ENCODE measurements around the gene SULT4A1. TPM values are rescaled to one million over a fixed set of nuclear protein-coding genes. Genes with fewer than 3 reads are reported as not detected.

Gene SULT4A1
- total RNA-seq, 1 experiment from 2014 or later = 0.15 TPM

DNA sequence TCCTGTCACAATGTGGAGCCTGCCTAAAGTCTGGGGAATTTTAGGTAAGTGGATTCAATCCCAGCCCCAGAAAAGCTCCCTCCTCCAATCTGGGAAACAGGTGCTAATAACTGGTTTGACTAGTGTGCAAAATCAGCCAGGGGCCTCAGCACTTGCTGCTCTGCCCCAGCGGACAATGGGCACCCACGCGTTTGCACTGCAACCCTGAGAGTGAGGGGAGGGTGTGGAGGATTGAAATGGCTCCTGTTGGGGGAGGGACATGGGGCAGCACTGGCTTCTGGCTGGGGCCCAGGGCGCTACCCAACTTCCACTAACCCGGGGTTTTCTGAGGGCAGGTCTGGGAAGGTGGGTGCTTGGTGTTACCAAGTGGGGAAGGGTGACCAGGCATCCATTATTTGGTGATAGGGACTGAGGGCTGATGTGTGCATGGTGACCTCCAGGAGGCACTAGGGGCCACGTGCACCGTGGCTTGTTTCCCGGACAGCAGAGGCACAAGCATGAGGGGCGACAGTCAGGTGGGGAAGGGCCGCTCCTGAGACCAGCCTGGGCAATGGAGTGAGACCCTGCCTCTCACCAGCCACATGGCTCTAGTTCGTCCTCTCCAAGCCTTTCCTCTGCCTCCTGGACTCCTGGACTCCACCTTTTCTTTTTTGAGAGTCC lies 33.8 kb upstream of the SULT4A1 start:
- TF ChIP-seq EZH2 (IDR thresholded peaks at IDR 0.05; ENCODE audit: borderline replicate concordance, low read depth, low read length, poor library complexity, severe bottlenecking) = no peak
- TF ChIP-seq, protein P1, sequence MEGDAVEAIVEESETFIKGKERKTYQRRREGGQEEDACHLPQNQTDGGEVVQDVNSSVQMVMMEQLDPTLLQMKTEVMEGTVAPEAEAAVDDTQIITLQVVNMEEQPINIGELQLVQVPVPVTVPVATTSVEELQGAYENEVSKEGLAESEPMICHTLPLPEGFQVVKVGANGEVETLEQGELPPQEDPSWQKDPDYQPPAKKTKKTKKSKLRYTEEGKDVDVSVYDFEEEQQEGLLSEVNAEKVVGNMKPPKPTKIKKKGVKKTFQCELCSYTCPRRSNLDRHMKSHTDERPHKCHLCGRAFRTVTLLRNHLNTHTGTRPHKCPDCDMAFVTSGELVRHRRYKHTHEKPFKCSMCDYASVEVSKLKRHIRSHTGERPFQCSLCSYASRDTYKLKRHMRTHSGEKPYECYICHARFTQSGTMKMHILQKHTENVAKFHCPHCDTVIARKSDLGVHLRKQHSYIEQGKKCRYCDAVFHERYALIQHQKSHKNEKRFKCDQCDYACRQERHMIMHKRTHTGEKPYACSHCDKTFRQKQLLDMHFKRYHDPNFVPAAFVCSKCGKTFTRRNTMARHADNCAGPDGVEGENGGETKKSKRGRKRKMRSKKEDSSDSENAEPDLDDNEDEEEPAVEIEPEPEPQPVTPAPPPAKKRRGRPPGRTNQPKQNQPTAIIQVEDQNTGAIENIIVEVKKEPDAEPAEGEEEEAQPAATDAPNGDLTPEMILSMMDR (conservative IDR thresholded peaks at IDR 0.05; ENCODE audit: low read depth, low read length) = no peak
- ChIA-PET CTCF (interaction anchor here (1.3 kb wide), 1 partner anchor 11 kb away, joined by 5 read pairs; no protein-coding TSS in a partner anchor), POLR2A (ENCODE audit: low non-redundant PET) (no interaction called here)
- H3K27ac ChIP-seq (ENCODE audit: low read depth, low read length, poor library complexity, severe bottlenecking) = no peak overlapping the region
- no peak overlapping the region for H3K4me3 ChIP-seq (ENCODE audit: low read depth, low read length, poor library complexity, severe bottlenecking)
- H3K9me3 ChIP-seq (ENCODE audit: low read depth, low read length, poor library complexity, severe bottlenecking) = no peaks in the 10 kb centered on the region
- DNase-seq (ENCODE audit: low spot score) = no peak
- H3K27me3 ChIP-seq (replicated peaks; ENCODE audit: insufficient read depth, low read depth, low read length, poor library complexity) = peaks cover 29% of the 10 kb centered on the region
- intact Hi-C loops (cut with micrococcal nuclease; ENCODE audit: unreplicated experiment) = no loop called here
- no TSS peak for BruUV-seq (replicated peaks)
- peaks cover 6% of the 10 kb centered on the region for H3K4me1 ChIP-seq (ENCODE audit: insufficient read depth, low read length, poor library complexity, severe bottlenecking)
- H3K36me3 ChIP-seq (ENCODE audit: insufficient read depth, low read length, poor library complexity, severe bottlenecking) = no peaks in the 10 kb centered on the region

DNA sequence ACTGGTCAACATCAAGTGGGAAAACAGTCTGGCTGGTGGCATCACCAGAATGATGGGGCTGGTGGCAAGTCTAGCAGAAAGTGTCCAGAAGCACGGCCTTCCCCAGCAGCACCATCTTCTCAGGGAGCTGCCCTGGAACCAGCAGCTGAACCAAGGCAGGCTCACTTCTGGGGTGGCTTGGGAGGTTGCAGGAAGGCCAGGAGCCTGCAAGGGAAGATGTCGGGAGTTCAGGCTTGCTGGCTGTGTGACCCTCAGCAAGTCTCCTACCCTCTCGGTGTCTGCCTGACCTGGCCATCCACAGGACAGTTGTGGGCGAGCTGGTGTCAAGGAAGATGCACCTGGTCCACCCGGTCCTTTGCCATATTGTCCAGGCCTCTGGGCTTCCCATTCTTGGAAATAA lies 31.8 kb upstream of the SULT4A1 start:
- TF ChIP-seq, protein P1 (conservative IDR thresholded peaks at IDR 0.05; ENCODE audit: low read depth, low read length) = no peak
- no peak for TF ChIP-seq EZH2 (IDR thresholded peaks at IDR 0.05; ENCODE audit: borderline replicate concordance, low read depth, low read length, poor library complexity, severe bottlenecking)
- BruUV-seq (replicated peaks) = no TSS peak
- ChIA-PET CTCF (no interaction called here), POLR2A (ENCODE audit: low non-redundant PET) (no interaction called here)
- Histone ChIP-seq H3K4me3 (ENCODE audit: low read depth, low read length, poor library complexity, severe bottlenecking) (no peak overlapping the region), H3K9me3 (ENCODE audit: low read depth, low read length, poor library complexity, severe bottlenecking) (no peaks in the 10 kb centered on the region), H3K36me3 (ENCODE audit: insufficient read depth, low read length, poor library complexity, severe bottlenecking) (no peaks in the 10 kb centered on the region), H3K27me3 (replicated peaks; ENCODE audit: insufficient read depth, low read depth, low read length, poor library complexity) (peaks cover 49% of the 10 kb centered on the region), H3K4me1 (ENCODE audit: insufficient read depth, low read length, poor library complexity, severe bottlenecking) (peaks cover 6% of the 10 kb centered on the region), H3K27ac (ENCODE audit: low read depth, low read length, poor library complexity, severe bottlenecking) (no peak overlapping the region)
- intact Hi-C loops (cut with micrococcal nuclease; ENCODE audit: unreplicated experiment) = no loop called here
- no peak for DNase-seq (ENCODE audit: low spot score)

DNA sequence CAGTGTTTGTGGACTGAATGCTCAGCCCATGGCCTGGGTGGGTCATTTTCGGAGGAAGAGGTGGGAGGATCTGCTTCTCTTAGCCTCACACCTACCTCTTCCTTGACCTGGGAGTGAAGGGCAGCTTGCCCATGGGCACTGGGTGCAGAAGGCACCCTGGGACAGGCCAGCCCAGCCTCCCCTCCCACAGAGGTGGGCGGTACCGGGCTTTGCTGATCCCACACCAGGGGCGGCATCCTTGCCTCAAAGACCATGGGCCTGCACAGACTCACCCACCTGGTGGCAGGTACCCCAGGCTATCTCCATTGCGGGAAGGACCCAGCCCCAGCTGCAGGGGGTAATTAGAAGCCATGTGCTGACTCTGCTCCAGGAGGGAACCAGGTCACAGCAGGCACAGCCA lies 31.0 kb upstream of the SULT4A1 start:
- no TSS peak for BruUV-seq (replicated peaks)
- no peak overlapping the region for H3K4me3 ChIP-seq (ENCODE audit: low read depth, low read length, poor library complexity, severe bottlenecking)
- H3K4me1 ChIP-seq (ENCODE audit: insufficient read depth, low read length, poor library complexity, severe bottlenecking) = peaks cover 6% of the 10 kb centered on the region
- no peaks in the 10 kb centered on the region for H3K36me3 ChIP-seq (ENCODE audit: insufficient read depth, low read length, poor library complexity, severe bottlenecking)
- no peak for TF ChIP-seq EZH2 (IDR thresholded peaks at IDR 0.05; ENCODE audit: borderline replicate concordance, low read depth, low read length, poor library complexity, severe bottlenecking)
- TF ChIP-seq, protein P1 (conservative IDR thresholded peaks at IDR 0.05; ENCODE audit: low read depth, low read length) = no peak
- no peaks in the 10 kb centered on the region for H3K9me3 ChIP-seq (ENCODE audit: low read depth, low read length, poor library complexity, severe bottlenecking)
- no peak for DNase-seq (ENCODE audit: low spot score)
- peaks cover 56% of the 10 kb centered on the region for H3K27me3 ChIP-seq (replicated peaks; ENCODE audit: insufficient read depth, low read depth, low read length, poor library complexity)
- H3K27ac ChIP-seq (ENCODE audit: low read depth, low read length, poor library complexity, severe bottlenecking) = no peak overlapping the region
- CTCF ChIA-PET = no interaction called here
- POLR2A ChIA-PET (ENCODE audit: low non-redundant PET) = no interaction called here
- intact Hi-C loops (cut with micrococcal nuclease; ENCODE audit: unreplicated experiment) = no loop called here
